ENCODE data around the gene FLT4.

- TF ChIP-seq ZNF274 (IDR thresholded peaks at IDR 0.05; ENCODE audit: low read depth, low read length), result no peak
- TF ChIP-seq SUZ12 (IDR thresholded peaks at IDR 0.05; ENCODE audit: extremely low read depth, insufficient read depth, insufficient read length), result no peak
These were observed 19.5 kb downstream of the FLT4 start for GRCh38 chr5:180629831-180630382.

All from NT2/D1 (cell line).